HCEC 1CT (cell line): Measurements from ENCODE around the gene TRHDE.
"Not testable (repeated sequence)": the region's sequence is repeated elsewhere in the genome, so short reads cannot be mapped to it uniquely, and the experiment has no call there.

ENCODE experiments used
- DNase-seq: peaks from one replicate; pipeline ENCODE4 v3.0.0-alpha.2; 2017

TRHDE gene

DNA sequence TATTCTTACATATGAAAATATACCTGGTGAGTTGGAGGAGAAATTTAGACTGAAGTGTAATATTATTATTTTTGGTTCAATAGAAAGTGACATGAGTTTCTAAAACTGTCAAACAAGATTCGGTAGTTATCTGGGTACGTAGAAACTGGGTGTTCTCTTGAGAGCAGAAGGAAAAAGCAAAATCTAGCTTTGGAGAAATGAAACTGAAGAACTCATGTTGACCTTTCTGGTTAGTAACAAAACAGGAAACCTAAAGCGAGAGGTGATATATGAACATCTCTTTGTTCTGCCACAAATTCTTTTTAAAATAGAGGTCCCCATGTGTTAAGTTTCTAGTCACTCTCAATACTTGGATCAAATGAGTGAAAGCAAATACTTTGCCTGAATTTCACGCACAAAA lies 401.7 kb downstream of the TRHDE start:
- DNase-seq = no peak

DNA sequence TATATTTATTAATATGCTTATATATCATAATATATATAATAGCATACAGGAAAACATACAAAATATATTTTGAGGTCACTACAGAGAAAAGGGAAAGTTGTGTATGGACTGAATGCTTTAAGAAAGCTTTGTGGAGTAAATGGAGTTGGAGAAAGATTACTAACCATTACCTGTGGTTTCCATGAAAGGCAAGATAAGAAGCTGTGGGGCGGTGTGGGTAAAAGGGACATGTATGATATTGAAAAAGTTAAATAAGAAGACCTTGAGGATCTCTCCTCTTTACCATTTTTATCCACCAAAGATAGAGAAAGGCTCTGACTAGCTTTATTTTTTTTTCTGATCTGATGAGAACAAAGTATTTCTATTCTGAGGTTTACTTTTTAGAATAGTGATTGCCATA lies 404.4 kb downstream of the TRHDE start:
- no peak for DNase-seq

DNA sequence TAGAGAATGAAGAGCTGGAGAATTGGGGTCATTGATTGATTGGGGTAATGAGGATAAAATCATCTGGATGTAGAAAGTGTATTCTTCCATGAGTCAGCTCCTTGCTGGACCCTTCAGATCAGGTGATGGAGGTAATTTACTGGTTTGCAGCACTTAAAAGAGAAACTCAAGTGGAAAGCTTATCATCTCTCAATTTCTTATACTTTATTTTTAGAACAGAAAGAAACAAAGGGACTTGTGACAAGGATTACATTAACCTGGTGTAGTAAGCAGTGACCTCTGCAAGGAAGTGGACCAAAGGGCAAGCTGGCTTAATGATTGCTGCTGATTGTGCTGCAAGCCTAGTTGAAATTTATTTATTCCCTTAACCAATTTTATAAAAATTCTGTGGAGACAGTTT lies 405.0 kb downstream of the TRHDE start:
- no peak for DNase-seq

DNA sequence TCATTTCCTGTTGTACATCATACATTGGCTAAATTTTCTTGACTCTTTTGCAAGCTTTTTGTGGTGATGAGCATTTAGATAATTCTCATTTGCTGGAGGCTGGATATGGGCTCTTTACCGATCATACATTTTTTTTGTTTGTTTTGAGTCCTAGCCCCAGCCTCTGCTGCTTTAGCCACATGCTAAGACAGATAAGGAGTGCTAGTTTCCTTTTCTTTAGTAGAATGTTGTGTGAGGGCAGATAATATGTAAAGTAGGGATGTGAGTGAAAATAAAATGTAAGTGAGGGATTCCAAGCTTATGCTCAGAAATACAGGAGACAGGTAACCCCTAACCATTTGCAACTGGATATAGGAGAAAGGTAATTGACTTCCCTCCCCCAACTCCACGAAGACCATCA lies 405.7 kb downstream of the TRHDE start:
- DNase-seq = no peak

DNA sequence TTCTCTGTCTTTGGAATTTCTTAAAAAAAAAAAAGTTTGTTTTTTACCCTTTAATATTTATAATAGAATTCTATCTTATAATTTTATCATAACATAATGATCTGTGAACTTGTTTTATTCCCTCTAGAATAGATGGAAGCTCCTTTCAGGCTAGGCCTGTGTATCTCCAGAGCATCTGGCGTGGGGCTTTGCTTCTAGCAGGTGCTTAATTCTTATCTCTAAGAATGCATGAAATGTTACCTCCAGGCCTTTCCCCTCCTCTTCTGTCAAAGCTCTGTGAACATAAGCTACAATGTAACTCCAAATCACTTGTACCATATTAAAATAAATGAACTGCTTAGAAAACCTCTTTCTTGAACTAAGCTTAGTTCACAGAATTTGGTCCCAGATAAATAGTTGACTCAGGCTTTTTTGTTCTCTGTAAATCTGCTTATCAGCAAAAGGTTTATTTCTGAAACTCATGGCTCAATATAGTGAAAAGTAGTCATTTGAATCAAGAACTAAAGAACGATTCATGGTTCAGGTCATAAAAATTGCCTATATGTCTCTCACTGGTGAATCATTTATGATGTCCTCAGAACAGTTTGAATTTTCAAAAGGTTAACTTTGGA lies 407.1 kb downstream of the TRHDE start:
- DNase-seq = no peak

DNA sequence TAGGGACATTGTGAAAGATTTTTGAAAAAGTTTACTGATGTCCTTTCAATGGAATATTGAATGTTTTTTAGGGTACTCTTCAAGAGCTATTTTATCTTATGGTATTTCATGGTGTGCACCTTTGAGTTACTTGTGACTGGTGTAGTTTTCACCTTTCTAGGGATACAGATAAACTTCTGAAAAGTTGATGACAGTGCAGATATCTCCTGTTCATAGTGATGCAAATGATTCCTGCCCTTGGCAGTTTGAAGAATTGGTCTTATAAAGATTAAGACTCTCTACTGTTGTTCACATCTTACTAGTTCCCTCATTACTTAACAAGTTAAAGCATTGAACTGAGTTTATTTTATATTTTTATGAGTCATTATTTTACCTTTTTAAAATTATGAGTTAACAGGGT lies 408.9 kb downstream of the TRHDE start:
- no peak for DNase-seq

DNA sequence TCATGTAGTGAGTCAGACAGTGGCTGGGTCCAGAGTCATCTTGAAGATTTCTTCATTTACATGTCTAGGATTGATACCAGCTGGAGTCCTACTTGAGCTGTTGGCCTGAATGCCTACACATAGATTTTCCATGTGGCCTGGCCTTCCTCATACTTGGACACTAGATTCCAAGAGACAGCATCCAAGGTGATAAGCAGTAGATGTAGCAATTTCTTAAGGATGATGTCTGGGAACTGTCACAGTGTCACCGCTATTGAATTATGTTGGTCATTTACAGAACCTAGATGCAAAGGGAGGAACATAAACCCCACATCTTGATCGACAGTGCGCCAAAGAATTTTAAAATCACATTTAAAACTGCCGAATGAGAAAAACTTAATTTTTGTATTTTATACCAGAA lies 412.3 kb downstream of the TRHDE start:
- DNase-seq = no peak

DNA sequence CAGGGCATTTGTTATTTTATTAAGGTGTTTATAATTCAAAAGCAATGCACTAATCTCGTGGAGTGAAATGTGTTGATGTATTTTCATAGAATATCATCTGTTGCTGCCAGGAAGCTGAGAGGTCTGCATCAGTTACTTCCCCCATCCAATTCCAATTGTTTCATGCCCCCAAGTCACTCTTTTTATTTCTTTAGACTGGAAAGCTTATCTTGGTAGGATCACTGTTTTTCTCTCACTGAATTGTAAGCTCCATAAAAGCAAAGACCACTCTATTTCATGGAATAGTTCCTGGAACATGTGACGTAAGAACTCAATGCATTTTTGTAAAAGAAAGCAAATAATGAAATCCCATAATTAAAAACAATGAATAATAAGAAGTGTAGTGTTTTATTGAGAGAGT lies 420.2 kb downstream of the TRHDE start:
- no peak for DNase-seq

DNA sequence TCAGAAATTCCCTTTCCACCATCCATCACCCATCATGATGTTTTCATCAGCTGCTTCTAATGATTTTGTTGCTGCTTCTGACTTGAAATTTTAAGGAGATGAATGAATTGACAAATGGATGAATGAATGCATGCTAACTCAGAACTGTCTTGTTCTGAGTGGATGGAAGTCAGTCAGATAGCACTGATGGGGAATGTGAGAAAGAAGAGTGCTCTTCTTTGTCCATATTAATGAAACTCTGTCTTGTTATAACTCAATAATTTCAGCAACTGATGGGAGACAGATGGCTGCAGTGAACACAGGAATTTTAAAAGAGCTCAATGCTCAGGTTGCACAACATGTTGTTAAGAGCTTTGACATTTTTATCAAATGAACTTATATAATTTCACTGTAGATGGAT lies 422.0 kb downstream of the TRHDE start:
- no peak for DNase-seq

DNA sequence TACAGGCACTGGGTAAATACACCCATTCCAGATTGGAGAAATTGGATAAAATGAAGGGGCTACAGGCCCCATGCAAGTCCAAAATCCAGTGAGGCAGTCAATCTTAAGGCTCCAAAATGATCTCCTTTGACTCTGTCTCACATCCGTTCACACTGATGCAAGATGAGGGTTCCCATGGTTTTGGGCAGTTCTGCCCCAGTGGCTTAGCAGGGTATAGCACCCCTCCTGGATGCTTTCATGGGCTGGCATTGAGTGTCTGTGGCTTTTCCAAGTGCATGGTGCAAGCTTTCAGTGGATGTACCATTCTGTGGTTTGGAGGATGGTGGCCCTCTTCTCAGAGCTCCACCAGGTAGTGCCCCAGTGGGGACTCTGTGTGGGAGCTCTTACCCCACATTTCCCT lies 427.2 kb downstream of the TRHDE start:
- DNase-seq = no peak

DNA sequence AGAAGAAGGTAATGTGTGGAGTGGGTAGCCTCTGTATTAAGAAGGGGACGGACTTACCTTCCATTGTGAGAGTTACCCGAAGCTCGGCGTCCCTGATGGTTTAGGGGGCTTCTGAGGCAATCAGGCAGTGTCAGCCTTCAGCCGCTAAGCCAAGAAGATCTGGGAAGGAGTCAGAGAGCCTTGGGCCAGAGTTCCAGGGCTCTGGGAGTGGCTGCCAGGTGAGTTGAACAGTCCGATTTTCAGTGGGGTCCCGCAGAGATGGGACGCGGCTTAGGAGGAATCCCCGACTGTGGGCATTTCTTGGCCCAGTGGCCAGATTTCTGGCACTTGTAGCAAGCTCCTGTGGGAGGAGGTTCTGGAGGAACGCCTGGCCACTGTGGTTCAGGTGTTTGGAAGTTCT lies 439.9 kb downstream of the TRHDE start:
- DNase-seq = not testable (repeated sequence)

DNA sequence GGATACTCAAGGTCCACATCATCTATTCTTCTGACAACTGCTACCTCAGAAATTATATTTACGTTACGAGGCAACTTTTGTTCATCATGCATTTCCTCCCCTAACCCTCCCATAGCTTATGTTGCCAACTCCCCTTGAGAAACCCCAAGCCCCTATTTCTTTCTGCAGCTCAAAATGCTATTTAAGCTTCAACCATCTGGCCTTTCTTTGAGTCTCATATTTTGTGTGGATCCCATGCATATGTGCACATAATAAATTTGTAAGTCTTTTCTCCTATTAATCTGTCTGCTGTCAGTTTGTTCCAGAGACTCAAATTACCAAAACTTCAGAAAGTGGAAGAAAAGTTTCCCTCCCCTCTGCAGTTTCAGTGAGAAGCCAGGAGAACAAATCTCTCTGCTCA lies 444.1 kb downstream of the TRHDE start:
- no peak for DNase-seq

DNA sequence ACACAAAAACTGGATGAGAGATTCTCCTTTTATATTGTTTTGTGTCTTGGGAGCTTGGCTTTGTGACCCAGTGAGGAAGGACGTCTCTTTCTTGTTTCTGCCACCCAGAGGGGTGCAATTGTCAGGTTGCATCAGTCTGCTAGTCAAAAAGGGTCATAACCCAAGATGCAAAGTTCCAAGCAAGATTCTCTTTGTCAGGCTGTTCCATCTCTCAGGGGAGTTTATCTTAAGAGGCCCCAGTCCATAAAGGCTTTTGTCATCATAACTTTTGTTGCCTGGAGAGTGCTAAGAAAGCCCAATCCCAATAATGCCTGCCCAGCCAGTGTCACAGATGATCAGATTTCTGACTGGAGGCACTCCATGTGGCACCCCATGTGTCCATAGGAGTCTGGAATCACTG lies 444.9 kb downstream of the TRHDE start:
- DNase-seq = no peak
